ENCODE data around the gene EPG5.

DNA sequence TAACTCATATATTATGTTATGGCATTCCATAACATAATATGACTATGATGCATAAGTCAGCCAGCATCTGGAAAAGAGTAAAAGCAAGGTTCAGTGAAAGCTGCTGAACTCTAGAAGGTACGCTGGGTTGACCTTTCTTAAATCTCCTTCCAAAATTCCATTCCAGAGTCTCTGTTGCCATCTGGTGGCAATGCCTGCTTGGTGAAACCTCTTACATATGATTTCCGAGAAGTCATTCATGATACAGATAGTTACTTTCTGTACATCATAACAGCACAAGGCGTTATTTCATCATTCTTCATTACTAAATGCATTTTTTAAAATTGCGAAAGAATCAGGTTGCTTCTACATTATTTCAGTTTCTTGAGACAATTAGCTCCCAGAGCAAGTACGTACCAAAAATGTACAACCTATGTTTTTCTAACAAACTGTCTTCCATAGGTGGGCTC is 7.0 kb upstream of the EPG5 start:
- TF ChIP-seq CTCF (IDR thresholded peaks at IDR 0.05) (peak; percentile 91), TCF12 (IDR thresholded peaks at IDR 0.05) (peak; percentile 18; the same call in 1 of the 2 replicates), PBX3 (IDR thresholded peaks at IDR 0.05) (no peak), FOXM1 (IDR thresholded peaks at IDR 0.05; ENCODE audit: low read depth) (no peak), RAD21 (IDR thresholded peaks at IDR 0.05; ENCODE audit: low read length) (peak; percentile 94)

Data from SK-N-SH (cell line).